A549 treated with AZD2906 at 1 μM for 4 hours (cell line): ENCODE measurements around the gene GABPB2. TPM values are rescaled to one million over a fixed set of nuclear protein-coding genes. Genes with fewer than 3 reads are reported as not detected.

Experiments used
- total RNA-seq: library from RNA; stranded (reverse); fragments of 200-300 nt; extraction: Qiagen RNA extraction; gene quantifications from 5 replicates; pipeline ENCODE4 v1.2.3, GENCODE V29; 2022

Gene GABPB2
- total RNA-seq = 2.5 to 3.3 TPM (median 2.9 TPM) in 5 replicates

DNA sequence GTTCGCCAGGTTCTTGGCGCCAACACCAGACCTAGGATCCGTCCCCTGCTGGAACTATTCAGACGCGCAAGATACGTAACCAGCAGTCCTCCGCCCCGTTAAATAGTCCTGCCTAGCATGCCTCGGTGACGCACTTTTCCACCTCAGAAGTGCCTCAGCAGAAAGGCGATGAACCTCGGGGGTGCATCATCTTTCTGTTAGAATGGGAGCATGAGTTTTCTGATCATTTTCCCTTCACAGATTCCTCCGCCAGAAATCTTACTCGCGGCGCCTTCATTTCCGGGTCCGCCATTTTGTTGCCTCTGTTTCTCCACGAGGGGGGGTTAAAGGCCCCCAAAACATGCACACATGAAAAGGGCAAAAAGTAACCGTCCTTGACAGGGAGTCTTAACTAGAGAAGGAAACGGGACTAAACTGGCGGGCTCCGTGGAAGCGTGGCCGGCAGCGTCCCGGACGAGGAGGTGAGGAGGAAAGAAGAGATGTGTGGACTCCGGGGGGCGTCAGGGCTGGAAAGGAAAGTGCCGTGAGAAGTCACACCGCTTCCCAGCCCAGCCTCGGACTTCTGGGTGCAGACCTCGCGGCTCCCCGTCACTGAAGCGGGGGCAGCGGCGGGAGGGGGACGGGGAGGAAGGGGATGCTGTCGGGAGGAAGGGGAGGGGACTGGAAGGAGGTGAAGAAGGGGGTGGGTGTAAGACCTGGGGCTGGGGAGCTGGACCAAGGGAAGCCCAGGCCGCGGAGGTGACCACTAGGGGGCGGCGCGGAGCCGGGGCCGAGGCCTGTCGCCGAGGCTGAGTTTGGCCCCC lies at the start of gene GABPB2:
TSS of gene GABPB2 (plus strand) at position 288 of the 803 bp plus-strand sequence. CDS start 17,429 bp downstream, outside the sequence.

DNA sequence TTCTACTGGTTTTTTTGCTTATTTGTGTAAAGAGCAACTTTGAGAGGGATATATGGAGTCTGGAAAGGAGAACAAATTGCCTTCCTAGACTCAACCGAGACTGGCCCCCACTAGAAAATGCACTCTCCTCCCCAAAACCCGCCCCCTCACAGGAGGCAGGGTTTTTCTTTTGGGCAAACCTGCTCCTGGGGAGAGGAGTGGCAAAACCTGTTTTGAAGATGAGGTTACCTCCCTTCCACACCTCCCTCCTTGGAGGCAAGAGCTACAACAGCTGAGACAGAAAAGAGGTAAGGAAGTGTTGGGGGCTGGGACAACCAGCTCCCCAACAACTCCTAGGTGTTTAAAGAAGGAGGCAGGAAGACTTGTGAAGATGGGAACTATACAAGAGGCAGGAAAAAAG lies 34.2 kb upstream of the GABPB2 start, which contains the start of gene BNIPL:
TSS of gene BNIPL (plus strand) at position 231 of the 400 bp plus-strand sequence. CDS start at position 371, 140 bp downstream.

DNA sequence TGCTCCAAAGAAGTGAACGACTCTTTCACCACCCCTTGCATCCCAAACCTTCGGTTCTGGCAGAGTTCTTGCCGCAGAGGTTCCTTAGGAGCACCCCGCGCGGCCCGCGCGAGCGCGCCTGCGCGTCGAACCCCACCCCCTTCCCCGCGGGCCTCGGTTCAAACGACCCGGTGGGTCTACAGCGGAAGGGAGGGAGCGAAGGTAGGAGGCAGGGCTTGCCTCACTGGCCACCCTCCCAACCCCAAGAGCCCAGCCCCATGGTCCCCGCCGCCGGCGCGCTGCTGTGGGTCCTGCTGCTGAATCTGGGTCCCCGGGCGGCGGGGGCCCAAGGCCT lies 23.0 kb upstream of the GABPB2 start, which contains the start of gene C1orf56:
TSS of gene C1orf56 (plus strand) at position 161 of the 334 bp plus-strand sequence. CDS start at position 258, 97 bp downstream.

DNA sequence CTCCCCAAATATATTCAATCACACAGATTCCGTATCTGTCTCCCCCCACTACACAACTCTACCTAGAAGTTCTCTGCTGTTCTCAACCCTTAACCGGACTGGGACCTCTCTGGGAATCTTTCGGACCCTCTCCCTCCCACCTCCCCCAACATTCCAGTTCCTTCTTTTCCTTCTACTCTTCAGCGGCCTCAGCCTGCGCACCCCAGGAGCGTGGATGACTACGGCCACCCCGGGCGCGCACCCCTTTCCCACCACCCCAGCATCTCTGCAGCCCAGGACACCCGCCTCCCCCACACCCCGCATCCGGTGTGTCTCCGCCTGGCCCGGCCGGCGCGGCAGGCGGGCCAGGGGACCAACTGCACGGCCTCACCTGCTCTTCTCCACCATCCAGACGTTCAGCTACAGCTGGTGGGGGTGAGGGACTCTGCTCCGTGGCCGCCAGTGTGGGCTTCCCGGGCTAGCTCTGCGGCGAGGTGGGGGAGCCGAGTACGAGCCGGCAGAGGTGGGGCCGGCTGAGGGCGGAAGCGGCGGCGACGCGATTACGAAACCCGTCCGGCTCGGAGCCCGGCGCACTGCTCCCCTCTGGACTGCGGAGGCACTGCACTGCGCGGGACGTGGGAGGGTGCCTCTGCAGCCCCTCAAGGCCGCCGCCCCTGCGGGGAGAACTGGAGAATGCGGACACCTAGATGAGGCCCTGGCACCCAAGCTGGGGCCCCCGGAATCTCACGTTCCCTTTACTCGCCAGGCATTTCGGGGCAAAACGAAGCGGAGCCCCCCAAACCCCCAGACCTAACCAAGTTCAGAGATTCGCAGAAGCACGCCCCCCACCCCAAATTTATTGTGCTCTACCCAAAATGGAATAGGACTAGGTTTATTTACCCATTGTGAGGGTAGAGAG lies 11.2 kb upstream of the GABPB2 start, which contains the start of gene CDC42SE1:
TSS of gene CDC42SE1 (minus strand) at position 514 of the 898 bp plus-strand sequence. CDS start 3,892 bp downstream, outside the sequence.

DNA sequence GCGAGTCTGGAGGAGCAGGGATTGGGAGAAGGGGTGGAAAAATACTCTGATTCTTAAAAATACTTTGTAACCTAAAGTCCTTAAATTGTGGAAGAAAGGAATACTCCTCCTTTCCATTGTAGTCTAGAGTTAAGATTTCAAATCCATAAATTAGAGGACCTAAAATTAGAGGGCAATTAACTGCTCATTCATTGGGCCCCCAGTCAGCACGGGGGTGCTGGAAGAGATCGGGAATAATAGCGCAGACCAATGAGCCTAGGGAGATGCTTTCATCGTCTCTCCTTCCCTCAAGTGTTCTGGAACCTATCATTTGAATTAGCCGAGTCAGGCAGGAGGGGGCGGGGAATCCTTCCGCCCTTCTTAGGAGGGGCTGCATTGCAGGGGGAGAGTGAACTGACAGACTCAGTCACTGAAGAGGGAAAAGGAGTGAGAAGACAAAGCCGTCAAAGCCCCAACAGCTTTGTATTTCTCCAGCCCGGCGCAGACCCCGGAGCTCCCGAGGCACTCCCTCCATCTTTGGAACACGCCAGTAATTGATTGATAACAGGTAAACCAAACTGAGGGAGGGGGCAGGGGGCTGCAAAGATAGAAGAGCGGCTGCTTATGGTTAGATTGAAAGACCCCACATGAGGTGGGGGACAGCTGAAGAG lies 10.4 kb upstream of the GABPB2 start, which contains the start of gene MLLT11:
TSS of gene MLLT11 (plus strand) at position 391 of the 650 bp plus-strand sequence. CDS start 6,828 bp downstream, outside the sequence.

DNA sequence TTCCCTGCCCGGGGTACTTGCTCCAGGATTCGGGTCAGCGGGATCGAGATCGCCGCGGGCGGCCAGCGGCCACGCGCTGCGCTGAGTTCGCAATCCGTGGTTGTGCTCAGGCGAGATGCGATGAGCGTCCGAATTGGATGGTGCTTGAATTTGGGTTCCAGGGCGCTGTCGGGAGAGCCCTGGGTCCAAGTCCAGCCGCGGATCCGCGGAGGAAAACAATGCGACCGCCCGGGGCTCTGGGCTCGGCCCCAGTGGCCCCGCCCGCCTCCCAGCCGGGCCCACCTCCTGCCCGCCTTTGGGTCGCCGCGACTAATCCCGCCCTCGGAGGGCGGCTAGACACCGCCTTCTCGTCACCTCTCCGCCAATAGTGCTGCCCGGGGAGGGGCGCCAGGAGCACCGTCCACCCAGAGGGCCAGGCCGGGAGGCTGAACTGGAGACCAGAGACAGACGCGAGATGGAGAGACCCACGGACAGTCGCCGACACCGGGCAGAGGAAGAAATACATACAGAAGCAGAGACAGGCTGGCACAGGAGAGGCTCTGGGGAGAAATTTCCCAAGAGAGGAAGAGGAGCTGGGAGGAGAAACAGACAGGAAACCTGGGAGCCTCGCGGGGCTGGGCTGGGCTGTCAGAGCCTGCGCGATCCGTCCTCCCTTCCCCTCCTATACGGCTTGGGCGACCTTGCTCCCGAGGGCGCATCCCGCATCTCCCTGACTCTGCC lies 76.0 kb downstream of the GABPB2 start, which contains the start of gene SEMA6C:
TSS of gene SEMA6C (minus strand) at position 220 of the 720 bp plus-strand sequence. CDS start 4,010 bp downstream, outside the sequence.

DNA sequence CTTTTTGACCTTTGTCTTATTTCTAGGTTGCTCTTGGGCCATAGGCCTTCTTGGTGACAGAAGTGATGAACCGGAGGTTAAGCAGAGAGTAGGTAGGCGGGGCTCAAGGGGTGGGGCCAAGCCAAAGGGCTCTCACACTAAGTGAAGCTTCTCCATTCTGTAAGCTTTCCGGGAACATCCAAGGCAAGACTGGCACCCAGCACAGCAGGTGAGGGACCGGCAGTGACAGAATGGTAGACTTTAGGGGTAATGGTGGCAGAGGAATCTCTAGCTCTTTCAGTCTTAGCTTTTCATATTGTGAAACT lies 85.9 kb downstream of the GABPB2 start, which contains the start of gene TNFAIP8L2:
TSS of gene TNFAIP8L2 (plus strand) at position 135 of the 305 bp plus-strand sequence. CDS start 2,049 bp downstream, outside the sequence.

DNA sequence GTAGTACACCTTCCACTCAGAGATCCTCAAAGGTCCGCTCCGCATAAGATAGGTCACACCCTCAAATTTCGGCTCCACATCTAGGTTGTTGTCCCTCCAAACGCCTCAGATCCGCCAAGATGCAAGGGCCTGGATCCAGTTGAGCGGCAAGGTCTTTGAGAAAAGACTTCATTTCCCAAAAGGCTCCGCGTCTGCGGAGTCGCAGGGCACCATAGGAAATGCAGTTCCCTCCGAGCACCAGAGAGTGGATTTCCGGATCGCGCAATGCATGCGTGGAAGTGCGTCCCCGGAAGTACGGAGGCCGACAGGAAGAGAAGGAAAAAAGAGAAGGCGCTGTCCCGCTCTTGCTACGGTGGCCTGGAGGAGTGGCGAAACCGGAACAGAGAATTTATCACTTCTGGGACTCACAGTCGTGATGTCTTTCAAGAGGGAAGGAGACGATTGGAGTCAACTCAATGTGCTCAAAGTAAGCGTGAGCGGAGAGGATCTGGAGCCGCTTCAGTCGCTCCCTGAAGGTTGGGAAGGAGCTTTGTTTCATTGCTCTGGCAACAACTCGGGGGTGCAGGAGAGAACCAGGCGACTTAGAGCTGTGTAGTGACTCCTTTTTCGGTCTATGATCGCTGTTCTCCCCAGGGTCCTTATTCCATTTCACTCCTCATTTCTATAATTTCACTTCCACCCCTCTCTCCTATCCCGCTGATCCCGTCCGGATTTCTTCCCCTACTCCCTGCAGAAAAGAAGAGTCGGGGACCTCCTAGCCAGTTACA lies 95.4 kb downstream of the GABPB2 start, which contains the start of the genes LYSMD1 and SCNM1:
TSS of gene LYSMD1 (minus strand) at position 165 of the 767 bp plus-strand sequence. CDS start 644 bp downstream, outside the sequence.
TSS of gene SCNM1 (plus strand) at position 407 of the 767 bp plus-strand sequence. CDS start at position 416, 9 bp downstream.

Other genes starting within 250 kb of the GABPB2 start
- gene ARNT, start 194.2 kb upstream of the GABPB2 start, total RNA-seq = 10.6 to 13.1 TPM (median 12.2 TPM) in 5 replicates
- gene CTXND2, start 183.6 kb upstream of the GABPB2 start, total RNA-seq = not detected in 5 replicates
- 20.7 to 23.2 TPM (median 21.6 TPM) in 5 replicates for gene SETDB1, start 144.4 kb upstream of the GABPB2 start, total RNA-seq
- 230 to 240 TPM (median 231 TPM) in 5 replicates for gene CERS2, start 95.9 kb upstream of the GABPB2 start, total RNA-seq
- 0.56 to 1.0 TPM (median 0.72 TPM) in 5 replicates for gene ANXA9, start 88.5 kb upstream of the GABPB2 start, total RNA-seq
- gene MINDY1, start 63.9 kb upstream of the GABPB2 start, total RNA-seq = 2.4 to 3.5 TPM (median 3.1 TPM) in 5 replicates
- gene PRUNE1, start 62.3 kb upstream of the GABPB2 start, total RNA-seq = 12.1 to 17.8 TPM (median 16.5 TPM) in 5 replicates
- 0.04 to 0.16 TPM (median 0.15 TPM) in 5 replicates for gene BNIPL, start 34.2 kb upstream of the GABPB2 start, total RNA-seq
- gene C1orf56, start 23.0 kb upstream of the GABPB2 start, total RNA-seq = 5.4 to 7.8 TPM (median 6.7 TPM) in 5 replicates
- gene CDC42SE1, start 11.1 kb upstream of the GABPB2 start, total RNA-seq = 74.5 to 87.3 TPM (median 78.1 TPM) in 5 replicates
- 12.0 to 14.2 TPM (median 13.9 TPM) in 5 replicates for gene MLLT11, start 10.4 kb upstream of the GABPB2 start, total RNA-seq
- gene SEMA6C, start 75.9 kb downstream of the GABPB2 start, total RNA-seq = 1.2 to 2.4 TPM (median 1.8 TPM) in 5 replicates
- not detected in 5 replicates for gene TNFAIP8L2, start 85.9 kb downstream of the GABPB2 start, total RNA-seq
- gene LYSMD1, start 95.1 kb downstream of the GABPB2 start, total RNA-seq = 5.1 to 7.6 TPM (median 5.9 TPM) in 5 replicates
- 44.2 to 52.2 TPM (median 45.8 TPM) in 5 replicates for gene SCNM1, start 95.4 kb downstream of the GABPB2 start, total RNA-seq
- gene TMOD4, start 105.2 kb downstream of the GABPB2 start, total RNA-seq = 0.24 to 0.29 TPM (median 0.28 TPM) in 3 of 5 replicates, not detected in the others
- gene VPS72, start 119.4 kb downstream of the GABPB2 start, total RNA-seq = 45.3 to 64.3 TPM (median 46.2 TPM) in 5 replicates
- gene PIP5K1A, start 127.8 kb downstream of the GABPB2 start, total RNA-seq = 49.3 to 62.2 TPM (median 52.8 TPM) in 5 replicates
- 156 to 191 TPM (median 190 TPM) in 5 replicates for gene PSMD4, start 184.0 kb downstream of the GABPB2 start, total RNA-seq
- 12.3 to 15.7 TPM (median 13.9 TPM) in 5 replicates for gene ZNF687, start 211.5 kb downstream of the GABPB2 start, total RNA-seq